ENCODE measurements around the gene RBP4.

The RBP4 gene

GRCh38 chr10:93595378-93596161, 5.5 kb downstream of the RBP4 start:
- DNase-seq, result no peak

- no peak for DNase-seq
Observed at GRCh38 chr10:93594518-93594917, 6.5 kb downstream of the RBP4 start.

- DNase-seq, result no peak
Observed at GRCh38 chr10:93593749-93594148, 7.3 kb downstream of the RBP4 start.

- no peak for DNase-seq
Observed at GRCh38 chr10:93593254-93593653, 7.8 kb downstream of the RBP4 start.

GRCh38 chr10:93591065-93591808, 9.8 kb downstream of the RBP4 start:
- no peak for DNase-seq

- no peak for DNase-seq
Observed at GRCh38 chr10:93590638-93591037, 10.4 kb downstream of the RBP4 start.

GRCh38 chr10:93589648-93590562, 11.1 kb downstream of the RBP4 start:
- DNase-seq, result no peak

- no peak for DNase-seq
Observed at GRCh38 chr10:93584445-93584844, 16.6 kb downstream of the RBP4 start.

GRCh38 chr10:93580828-93581227, 20.2 kb downstream of the RBP4 start:
- no peak for DNase-seq

GRCh38 chr10:93579985-93580711, 20.9 kb downstream of the RBP4 start:
- no peak for DNase-seq

GRCh38 chr10:93579089-93579488, 21.9 kb downstream of the RBP4 start:
- no peak for DNase-seq

- no peak for DNase-seq
Observed at GRCh38 chr10:93577565-93577964, 23.5 kb downstream of the RBP4 start.

- DNase-seq, result no peak
Observed at GRCh38 chr10:93576888-93577287, 24.1 kb downstream of the RBP4 start.

- DNase-seq, result no peak
Observed at GRCh38 chr10:93573924-93574323, 27.1 kb downstream of the RBP4 start.

- DNase-seq, result no peak
Observed at GRCh38 chr10:93573051-93573909, 27.8 kb downstream of the RBP4 start.

GRCh38 chr10:93572606-93573005, 28.4 kb downstream of the RBP4 start:
- no peak for DNase-seq

- no peak for DNase-seq
Observed at GRCh38 chr10:93570383-93570782, 30.7 kb downstream of the RBP4 start.

GRCh38 chr10:93568105-93568390, 33.0 kb downstream of the RBP4 start:
- no peak for DNase-seq

GRCh38 chr10:93567277-93568104, 33.5 kb downstream of the RBP4 start:
- no peak for DNase-seq

- DNase-seq, result no peak
Observed at GRCh38 chr10:93566435-93567276, 34.4 kb downstream of the RBP4 start, which contains the start of gene FFAR4. Gene FFAR4, plus strand, starts transcription at chr10:93566665. Its CDS starts 56 bp downstream, at chr10:93566721.
